HL-60 (cell line): Measurements from ENCODE around the gene RELN.
"Not testable (repeated sequence)": the region's sequence is repeated elsewhere in the genome, so short reads cannot be mapped to it uniquely, and the experiment has no call there.

Experiments
- DNase-seq, 2 experiments: peaks; one replicate each; pipeline ENCODE4 v3.0.0-alpha.2; 2010 to 2020; ENCODE audit warnings: low read depth in 1 of 2, low spot score in 1 of 2
- H3K27ac ChIP-seq: fragments of 250-450 bp; sonication (Bioruptor Pico); replicated peaks from 2 replicates; pipeline ENCODE4 v1.5.1; 2020; ENCODE audit warnings: mild to moderate bottlenecking, moderate library complexity
- H3K27me3 ChIP-seq: fragments of 250-450 bp; sonication (Bioruptor Pico); 2 replicates; pipeline ENCODE4 v1.5.1; 2021; ENCODE audit warnings: mild to moderate bottlenecking, moderate library complexity; ENCODE audit not compliant: insufficient read depth, poor library complexity, severe bottlenecking
- H3K4me3 ChIP-seq: replicated peaks from 2 replicates; pipeline ENCODE4 v1.5.1; 2011; ENCODE audit warnings: mild to moderate bottlenecking, control low read depth, low read length; ENCODE audit not compliant: insufficient read depth
- GABPA ChIP-seq: IDR thresholded peaks from 2 replicates; pipeline ENCODE4 v1.6.1; 2012; ENCODE audit warnings: low read depth
- POLR2AphosphoS5 ChIP-seq: IDR thresholded peaks from 2 replicates; pipeline ENCODE4 v1.6.1; 2012; ENCODE audit warnings: low read depth
- SPI1 ChIP-seq: IDR thresholded peaks from 2 replicates; pipeline ENCODE4 v1.6.1; 2012; ENCODE audit warnings: low read depth, mild to moderate bottlenecking, borderline replicate concordance
- long read RNA-seq: library from polyadenylated mRNA; unstranded; transcript quantifications from one replicate; pipeline ENCODE4 v2.0.0, GENCODE V29; 2020
- TF ChIP-seq, protein P1 (sequence below): IDR thresholded peaks from one replicate; pipeline ENCODE4 v1.5.1; 2011; ENCODE audit warnings: low read length, control low read depth, inconsistent platforms; ENCODE audit not compliant: insufficient read depth
- TF ChIP-seq, protein P2 (sequence below): IDR thresholded peaks from 2 replicates; pipeline ENCODE4 v1.6.1; 2012; ENCODE audit warnings: low read depth; ENCODE audit not compliant: insufficient replicate concordance

RELN gene
- long read RNA-seq = 0 reads

DNA sequence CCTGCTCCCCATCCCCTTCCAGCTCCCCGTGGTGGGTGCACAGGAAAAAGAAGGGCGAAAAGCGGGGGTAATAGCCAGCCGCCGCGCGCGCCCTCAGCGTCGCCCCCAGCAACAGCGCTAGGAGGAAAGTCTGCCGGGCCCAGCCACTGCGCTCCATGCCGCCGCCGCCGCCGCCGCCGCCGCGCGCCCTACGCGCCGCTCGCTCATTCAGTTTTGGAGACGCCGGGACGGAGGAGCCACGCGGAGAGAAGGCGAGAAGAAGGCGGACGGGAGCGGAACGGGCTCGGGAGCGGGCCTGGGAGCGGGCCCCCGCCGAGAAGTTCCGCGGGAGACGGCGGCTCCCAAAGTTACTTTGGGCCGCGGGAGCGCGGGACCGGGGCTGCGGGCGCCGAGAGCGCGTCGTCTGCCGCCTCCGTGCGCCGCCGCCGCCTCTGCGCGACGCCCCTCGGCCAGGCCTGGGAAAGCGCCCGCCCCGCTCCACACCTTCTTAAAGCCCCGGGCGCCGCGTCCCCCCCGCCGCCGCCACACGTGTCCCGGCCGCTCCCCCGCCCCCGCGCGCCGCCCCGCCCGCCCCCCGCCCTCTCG lies at the start of gene RELN:
TSS of gene RELN (minus strand) at position 459 of the 585 bp plus-strand sequence. CDS start at position 157, 302 bp downstream.
- TF ChIP-seq, protein P1, sequence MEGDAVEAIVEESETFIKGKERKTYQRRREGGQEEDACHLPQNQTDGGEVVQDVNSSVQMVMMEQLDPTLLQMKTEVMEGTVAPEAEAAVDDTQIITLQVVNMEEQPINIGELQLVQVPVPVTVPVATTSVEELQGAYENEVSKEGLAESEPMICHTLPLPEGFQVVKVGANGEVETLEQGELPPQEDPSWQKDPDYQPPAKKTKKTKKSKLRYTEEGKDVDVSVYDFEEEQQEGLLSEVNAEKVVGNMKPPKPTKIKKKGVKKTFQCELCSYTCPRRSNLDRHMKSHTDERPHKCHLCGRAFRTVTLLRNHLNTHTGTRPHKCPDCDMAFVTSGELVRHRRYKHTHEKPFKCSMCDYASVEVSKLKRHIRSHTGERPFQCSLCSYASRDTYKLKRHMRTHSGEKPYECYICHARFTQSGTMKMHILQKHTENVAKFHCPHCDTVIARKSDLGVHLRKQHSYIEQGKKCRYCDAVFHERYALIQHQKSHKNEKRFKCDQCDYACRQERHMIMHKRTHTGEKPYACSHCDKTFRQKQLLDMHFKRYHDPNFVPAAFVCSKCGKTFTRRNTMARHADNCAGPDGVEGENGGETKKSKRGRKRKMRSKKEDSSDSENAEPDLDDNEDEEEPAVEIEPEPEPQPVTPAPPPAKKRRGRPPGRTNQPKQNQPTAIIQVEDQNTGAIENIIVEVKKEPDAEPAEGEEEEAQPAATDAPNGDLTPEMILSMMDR = no peak
- no peak for TF ChIP-seq POLR2AphosphoS5
- TF ChIP-seq GABPA = no peak
- TF ChIP-seq, protein P2, sequence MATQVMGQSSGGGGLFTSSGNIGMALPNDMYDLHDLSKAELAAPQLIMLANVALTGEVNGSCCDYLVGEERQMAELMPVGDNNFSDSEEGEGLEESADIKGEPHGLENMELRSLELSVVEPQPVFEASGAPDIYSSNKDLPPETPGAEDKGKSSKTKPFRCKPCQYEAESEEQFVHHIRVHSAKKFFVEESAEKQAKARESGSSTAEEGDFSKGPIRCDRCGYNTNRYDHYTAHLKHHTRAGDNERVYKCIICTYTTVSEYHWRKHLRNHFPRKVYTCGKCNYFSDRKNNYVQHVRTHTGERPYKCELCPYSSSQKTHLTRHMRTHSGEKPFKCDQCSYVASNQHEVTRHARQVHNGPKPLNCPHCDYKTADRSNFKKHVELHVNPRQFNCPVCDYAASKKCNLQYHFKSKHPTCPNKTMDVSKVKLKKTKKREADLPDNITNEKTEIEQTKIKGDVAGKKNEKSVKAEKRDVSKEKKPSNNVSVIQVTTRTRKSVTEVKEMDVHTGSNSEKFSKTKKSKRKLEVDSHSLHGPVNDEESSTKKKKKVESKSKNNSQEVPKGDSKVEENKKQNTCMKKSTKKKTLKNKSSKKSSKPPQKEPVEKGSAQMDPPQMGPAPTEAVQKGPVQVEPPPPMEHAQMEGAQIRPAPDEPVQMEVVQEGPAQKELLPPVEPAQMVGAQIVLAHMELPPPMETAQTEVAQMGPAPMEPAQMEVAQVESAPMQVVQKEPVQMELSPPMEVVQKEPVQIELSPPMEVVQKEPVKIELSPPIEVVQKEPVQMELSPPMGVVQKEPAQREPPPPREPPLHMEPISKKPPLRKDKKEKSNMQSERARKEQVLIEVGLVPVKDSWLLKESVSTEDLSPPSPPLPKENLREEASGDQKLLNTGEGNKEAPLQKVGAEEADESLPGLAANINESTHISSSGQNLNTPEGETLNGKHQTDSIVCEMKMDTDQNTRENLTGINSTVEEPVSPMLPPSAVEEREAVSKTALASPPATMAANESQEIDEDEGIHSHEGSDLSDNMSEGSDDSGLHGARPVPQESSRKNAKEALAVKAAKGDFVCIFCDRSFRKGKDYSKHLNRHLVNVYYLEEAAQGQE = no peak
- Histone ChIP-seq H3K4me3 (no peak within 1 kb of the TSS), H3K27ac (no peak within 1 kb of the TSS), H3K27me3 (peaks cover 41% of the 10 kb centered on the region)
- DNase-seq = no peak

- H3K27me3 ChIP-seq = peaks cover 3% of the 10 kb centered on the region
- H3K4me3 ChIP-seq = no peak overlapping the region
- DNase-seq = no peak
- no peak overlapping the region for H3K27ac ChIP-seq
- TF ChIP-seq GABPA (no peak), SPI1 (no peak)
- TF ChIP-seq, protein P1 = no peak
These were observed 48.7 kb upstream of the RELN start for GRCh38 chr7:104038136-104038535.

- not testable (repeated sequence) for H3K4me3 ChIP-seq, H3K27me3 ChIP-seq, DNase-seq, H3K27ac ChIP-seq
These were observed 47.4 kb upstream of the RELN start for GRCh38 chr7:104036889-104037288.

DNA sequence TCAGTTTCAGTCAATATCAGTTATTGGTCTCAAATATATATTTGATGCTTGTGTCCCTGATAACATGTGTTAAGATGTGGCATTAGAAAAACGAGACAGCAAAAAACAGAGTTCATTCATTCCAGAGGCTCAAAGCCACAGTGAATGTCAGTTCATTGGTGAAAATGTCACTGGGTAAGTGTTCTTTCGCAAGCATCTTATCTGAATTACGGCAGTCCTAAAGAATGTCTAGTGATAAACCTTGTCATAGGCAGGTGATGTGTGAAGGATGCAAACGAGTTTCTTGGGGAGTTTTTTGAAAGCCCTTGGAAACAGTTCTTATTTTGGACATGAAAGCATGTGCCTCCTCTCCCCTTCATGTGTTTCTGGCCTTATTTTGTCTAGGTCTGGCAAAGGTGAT lies 45.9 kb upstream of the RELN start:
- Histone ChIP-seq H3K27ac (no peak overlapping the region), H3K27me3 (peaks cover 3% of the 10 kb centered on the region), H3K4me3 (no peak overlapping the region)
- DNase-seq = no peak
- TF ChIP-seq, protein P1 = no peak
- TF ChIP-seq POLR2AphosphoS5 (no peak), GABPA (no peak), SPI1 (no peak)
- TF ChIP-seq, protein P2 = no peak
